Subcutaneous adipose tissue (tissue), 4 donors: Measurements from ENCODE around the gene TMEM239. TPM values are rescaled to one million over a fixed set of nuclear protein-coding genes. Genes with fewer than 3 reads are reported as not detected.

Source experiments
- CTCF ChIP-seq: fragments of 450-650 bp; IDR thresholded peaks from one replicate; pipeline ENCODE4 v1.5.1; 2016; ENCODE audit warnings: low read depth, mild to moderate bottlenecking, control low read depth, antibody characterized with exemption, moderate library complexity
- total RNA-seq, 4 donors: library from RNA; depleted of rRNA; stranded (reverse); fragments of >200 nt; gene quantifications; one replicate each; pipeline ENCODE4 v1.1.0, GENCODE V29; 2016

Gene TMEM239
- total RNA-seq, 4 donors from 2014 or later, result not detected

DNA sequence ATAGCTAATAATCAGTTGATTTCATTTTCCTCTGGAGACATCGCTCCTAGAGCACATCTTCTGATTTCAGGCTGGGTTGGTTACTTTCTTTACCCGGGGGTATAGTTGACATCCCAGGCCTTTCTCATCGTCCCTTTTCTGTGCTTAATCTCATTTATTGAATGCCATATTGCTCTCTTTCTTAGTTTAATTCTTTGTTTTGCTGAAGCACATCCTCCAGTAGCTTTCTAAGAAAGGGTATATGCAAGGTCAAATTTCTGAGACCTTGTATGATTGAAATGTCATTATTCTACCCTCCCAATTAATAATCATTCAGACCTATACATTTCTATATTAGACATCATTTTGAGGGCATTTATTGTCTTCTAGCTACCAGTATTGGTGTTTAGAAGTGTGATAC is 4.0 kb upstream of the TMEM239 start:
- no peak for TF ChIP-seq CTCF

GRCh38 chr20:2814076-2814475 is 2.1 kb upstream of the TMEM239 start:
- no peak for TF ChIP-seq CTCF

DNA sequence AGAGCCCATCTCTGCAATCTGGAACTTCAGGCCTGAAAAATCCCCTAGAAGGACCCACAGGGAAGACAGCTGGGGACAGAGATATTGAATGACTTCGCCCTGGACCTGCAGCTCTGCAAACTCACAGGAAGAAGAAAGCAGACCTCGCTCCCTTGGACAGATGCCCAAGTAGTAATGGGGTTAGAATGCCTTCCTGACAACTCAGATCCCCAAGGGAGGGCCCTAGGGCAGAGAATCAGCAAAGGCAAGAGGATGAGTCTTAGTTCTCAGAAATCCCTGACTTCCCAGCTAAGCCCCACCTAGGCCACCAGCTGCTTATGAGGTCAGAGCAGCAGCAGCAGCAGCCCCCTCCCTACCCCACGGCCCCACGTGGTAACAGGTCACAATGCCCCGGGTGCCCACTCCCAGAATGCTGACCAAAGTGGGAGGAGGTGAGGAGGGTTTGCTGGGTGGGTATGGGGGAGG is 1.5 kb upstream of the TMEM239 start, which contains the start of gene C20orf141:
TSS of gene C20orf141 (plus strand) at position 401 of the 465 bp plus-strand sequence. CDS start 198 bp downstream, outside the sequence.
- TF ChIP-seq CTCF, result no peak

DNA sequence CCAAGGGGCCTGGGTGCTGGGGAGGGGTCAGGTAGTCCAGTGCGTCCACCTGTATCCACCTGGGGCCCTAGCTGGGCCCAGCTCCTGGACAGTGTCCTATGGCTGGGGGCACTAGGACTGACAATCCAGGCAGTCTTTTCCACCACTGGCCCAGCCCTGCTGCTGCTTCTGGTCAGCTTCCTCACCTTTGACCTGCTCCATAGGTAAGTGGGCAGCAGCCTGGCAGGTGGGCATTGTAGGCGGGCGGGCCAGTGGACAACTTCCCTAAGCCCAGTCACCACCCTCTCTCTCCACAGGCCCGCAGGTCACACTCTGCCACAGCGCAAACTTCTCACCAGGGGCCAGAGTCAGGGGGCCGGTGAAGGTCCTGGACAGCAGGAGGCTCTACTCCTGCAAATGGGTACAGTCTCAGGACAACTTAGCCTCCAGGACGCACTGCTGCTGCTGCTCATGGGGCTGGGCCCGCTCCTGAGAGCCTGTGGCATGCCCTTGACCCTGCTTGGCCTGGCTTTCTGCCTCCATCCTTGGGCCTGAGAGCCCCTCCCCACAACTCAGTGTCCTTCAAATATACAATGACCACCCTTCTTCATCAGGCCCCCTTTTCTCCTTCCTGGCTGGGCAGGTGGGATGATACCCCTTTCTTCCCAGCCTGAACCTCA is 793 bp upstream of the TMEM239 start:
- no peak for TF ChIP-seq CTCF

GRCh38 chr20:2816583-2817340 is 598 bp downstream of the TMEM239 start:
- TF ChIP-seq CTCF, result no peak

- TF ChIP-seq CTCF, result no peak
These were observed 1.2 kb downstream of the TMEM239 start for GRCh38 chr20:2817341-2817726.

- no peak for TF ChIP-seq CTCF
These were observed 1.9 kb downstream of the TMEM239 start for GRCh38 chr20:2817891-2818595.
